Fibroblast of lung (primary cell): Measurements from ENCODE around the gene FNDC8.

Source experiments
- EZH2 ChIP-seq: IDR thresholded peaks from 2 replicates; pipeline ENCODE4 v1.5.1; 2012; ENCODE audit warnings: low read length, control low read depth, mild to moderate bottlenecking; ENCODE audit errors: missing control alignments
- TF ChIP-seq, protein P1 (sequence below), 2 donors: IDR thresholded peaks in 1 of 2; conservative IDR thresholded peaks in 1 of 2; 1 replicate in 1 of 2; 2 replicates in 1 of 2; pipeline ENCODE4 v1.5.1; 2011 to 2012; ENCODE audit warnings: low read length in 2 of 2, control low read depth in 1 of 2, inconsistent platforms in 1 of 2, low read depth in 1 of 2, mild to moderate bottlenecking in 1 of 2

DNA sequence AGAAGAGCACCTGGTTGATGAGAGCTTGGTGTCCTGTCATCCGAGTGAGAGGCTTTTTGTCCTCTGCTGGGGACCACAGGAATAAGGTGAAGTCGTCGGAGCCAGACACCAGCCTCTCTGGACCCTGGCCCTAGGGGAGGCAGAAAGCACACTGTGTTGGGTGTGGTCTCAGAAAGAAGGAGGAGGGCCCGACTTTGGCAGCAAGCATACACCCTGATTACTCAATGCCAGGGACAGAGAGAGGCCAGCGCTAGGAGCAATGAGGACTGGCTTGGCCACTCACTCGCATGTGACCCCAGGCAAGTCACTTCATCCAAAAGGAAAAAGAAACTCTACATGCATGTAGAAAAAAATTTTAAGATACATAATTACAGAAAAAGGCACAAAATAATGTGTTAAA lies 13.9 kb downstream of the FNDC8 start:
- TF ChIP-seq, protein P1, sequence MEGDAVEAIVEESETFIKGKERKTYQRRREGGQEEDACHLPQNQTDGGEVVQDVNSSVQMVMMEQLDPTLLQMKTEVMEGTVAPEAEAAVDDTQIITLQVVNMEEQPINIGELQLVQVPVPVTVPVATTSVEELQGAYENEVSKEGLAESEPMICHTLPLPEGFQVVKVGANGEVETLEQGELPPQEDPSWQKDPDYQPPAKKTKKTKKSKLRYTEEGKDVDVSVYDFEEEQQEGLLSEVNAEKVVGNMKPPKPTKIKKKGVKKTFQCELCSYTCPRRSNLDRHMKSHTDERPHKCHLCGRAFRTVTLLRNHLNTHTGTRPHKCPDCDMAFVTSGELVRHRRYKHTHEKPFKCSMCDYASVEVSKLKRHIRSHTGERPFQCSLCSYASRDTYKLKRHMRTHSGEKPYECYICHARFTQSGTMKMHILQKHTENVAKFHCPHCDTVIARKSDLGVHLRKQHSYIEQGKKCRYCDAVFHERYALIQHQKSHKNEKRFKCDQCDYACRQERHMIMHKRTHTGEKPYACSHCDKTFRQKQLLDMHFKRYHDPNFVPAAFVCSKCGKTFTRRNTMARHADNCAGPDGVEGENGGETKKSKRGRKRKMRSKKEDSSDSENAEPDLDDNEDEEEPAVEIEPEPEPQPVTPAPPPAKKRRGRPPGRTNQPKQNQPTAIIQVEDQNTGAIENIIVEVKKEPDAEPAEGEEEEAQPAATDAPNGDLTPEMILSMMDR (conservative IDR thresholded peaks at IDR 0.05 in 1 of 2, IDR thresholded peaks at IDR 0.05 in 1 of 2; ENCODE audit: low read depth in 1 of 2, low read length in 2 of 2), result no peak
- no peak for TF ChIP-seq EZH2
